DMS 273 (cell line): ENCODE measurements around the gene CCRL2.
"Not testable (repeated sequence)": the region's sequence is repeated elsewhere in the genome, so short reads cannot be mapped to it uniquely, and the experiment has no call there.

Experiments used
- DNase-seq: peaks from one replicate; lab custom pipeline; 2025; ENCODE audit not compliant: unreplicated experiment; lab: John Stamatoyannopoulos, UW

Gene CCRL2

DNA sequence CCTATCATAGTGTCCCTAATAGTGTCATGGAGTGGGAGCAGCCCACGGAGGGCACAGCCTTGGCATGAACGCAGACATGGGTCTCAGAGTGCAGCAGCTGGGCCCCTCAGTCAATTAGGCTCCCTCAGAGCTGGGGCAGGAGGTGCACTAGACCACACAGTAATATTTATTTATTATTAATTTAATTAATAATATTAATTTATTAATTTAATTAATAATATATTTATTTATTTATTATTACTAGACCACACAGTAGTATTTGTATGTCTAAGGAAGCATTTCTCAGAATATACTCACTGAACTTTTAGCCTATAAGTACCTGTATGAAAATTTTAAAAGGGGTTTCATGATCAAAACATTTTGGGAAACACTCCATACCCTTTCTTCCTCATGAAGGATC is 5.5 kb upstream of the CCRL2 start:
- DNase-seq: no peak

DNA sequence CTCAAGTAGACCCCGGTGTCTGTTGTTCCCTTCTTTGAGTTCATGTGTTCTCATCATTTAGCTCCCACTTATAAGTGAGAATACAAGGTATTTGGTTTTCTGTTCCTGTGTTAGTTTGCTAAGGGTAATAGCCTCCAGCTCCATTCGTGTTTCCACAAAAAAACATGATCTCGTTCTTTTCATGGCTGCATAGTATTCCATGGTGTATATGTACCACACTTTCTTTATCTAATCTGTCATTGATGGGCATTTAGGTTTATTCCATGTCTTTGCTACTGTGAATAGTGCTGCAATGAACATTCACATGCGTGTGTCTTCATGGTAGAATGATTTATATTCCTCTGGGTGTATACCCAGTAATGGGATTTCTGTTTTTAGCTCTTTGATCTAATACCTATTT is 4.2 kb upstream of the CCRL2 start:
- not testable (repeated sequence) for DNase-seq

DNA sequence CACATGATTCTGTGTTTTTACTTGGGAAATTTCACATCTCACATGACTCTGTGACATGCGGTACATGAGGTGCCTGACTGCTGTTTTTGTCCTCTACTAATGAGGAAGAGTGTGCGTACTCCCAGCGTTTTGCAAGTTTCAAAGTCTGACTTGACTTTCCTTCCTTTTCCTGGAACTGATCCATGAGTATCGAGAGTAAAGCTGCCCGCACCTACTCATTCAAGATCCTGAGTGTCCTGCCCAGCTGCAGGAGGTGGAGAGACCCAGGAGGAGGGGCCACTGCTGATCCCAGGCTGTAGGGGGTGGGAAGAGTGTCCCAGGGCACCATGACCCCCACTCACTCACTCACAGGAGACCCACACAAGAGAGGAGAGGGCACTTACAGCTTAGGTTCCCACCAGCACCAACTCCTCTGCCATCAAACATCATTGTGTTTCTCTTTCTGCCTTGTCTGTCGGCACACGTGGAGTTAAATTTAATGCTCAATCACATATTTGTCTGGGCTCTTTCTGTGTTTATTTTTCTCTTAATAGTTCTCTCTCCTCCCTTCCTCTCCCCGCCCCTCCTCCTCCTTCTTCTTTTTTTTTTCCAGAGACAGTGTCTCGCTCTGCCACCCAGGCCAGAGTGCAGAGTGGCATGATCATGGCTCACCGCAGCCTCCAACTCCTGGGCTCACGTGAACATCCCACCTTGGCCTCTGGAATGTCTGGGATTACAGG is 1.6 kb upstream of the CCRL2 start:
- DNase-seq: no peak

DNA sequence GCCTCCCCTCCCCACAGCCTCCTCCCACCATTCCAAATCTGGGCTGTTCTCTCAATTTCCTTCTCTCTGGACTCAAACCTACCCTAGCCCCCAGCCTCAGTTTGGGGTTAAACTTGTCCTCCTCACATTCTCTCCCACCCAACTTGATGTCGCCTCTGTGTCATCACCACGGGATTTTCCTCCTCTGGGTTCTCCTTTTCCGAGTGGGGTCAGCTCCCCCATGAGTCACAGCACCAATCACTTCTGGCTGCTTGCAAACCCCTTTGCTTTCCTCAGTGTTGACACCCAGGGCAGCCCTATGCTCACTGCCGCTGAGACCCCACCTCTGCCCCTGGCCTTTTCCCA is 644 bp upstream of the CCRL2 start:
- no peak for DNase-seq

DNA sequence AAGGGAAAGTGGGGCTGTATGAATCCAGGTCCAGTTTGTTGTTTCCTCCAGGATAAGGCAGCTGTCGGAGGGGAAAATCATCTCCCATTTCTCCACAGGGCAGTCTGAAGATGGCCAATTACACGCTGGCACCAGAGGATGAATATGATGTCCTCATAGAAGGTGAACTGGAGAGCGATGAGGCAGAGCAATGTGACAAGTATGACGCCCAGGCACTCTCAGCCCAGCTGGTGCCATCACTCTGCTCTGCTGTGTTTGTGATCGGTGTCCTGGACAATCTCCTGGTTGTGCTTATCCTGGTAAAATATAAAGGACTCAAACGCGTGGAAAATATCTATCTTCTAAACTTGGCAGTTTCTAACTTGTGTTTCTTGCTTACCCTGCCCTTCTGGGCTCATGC is 911 bp downstream of the CCRL2 start:
- no peak for DNase-seq

DNA sequence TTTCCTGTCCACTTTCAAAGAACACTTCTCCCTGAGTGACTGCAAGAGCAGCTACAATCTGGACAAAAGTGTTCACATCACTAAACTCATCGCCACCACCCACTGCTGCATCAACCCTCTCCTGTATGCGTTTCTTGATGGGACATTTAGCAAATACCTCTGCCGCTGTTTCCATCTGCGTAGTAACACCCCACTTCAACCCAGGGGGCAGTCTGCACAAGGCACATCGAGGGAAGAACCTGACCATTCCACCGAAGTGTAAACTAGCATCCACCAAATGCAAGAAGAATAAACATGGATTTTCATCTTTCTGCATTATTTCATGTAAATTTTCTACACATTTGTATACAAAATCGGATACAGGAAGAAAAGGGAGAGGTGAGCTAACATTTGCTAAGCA is 1.8 kb downstream of the CCRL2 start:
- no peak for DNase-seq

DNA sequence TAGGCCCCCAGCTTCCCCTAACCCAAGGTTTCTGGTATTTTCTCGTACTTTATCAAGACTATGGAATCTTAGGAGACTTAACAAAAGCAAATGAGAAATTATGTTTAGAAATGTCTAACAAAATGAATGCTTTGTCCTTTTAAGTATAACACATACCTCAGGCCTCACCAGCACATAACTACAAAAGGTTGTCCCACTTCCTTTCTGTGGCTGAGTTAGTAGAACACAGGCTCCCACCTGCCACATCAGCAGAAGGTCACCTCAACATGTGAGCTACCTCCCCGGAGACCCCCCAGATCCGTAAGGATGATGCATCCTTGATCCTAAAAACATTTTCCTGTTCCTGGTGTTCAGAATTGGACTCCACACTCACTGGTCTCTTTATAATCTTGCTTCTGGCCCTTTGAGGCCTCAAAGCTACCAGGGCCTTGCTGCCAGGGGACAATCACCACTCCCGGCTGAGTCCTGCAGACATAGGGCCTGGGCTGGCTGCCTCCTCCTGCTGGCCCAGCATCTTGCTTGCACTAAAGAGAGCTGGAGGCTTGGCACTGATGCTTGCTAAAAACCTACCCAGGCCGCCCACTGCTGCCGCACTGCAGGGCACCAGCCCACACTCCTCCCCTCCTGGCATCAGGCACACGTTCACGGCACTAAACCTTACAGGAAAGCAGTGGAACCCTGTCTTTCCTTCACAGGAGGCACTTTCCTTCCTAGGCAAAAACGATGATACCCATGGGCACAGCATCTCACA is 2.9 kb downstream of the CCRL2 start:
- DNase-seq: no peak

DNA sequence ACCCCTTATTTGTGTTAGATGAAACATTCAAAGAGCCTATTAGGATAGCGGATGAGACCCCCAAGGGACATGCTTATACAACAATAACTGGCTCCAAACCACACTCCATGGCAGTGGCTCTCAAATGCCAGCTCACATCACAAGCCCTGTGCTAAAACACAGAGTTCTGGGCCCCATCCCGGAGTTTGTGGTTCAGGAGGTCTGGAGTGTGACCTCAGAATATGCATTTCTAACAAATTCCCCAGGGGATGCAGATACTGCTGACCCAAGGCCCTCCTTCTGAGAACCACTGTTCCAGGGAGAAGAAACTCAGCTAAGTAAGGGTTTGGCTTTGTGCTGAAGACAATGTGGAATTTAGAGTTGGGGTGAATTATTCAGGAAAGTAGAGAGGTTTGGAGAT is 3.6 kb downstream of the CCRL2 start:
- no peak for DNase-seq

DNA sequence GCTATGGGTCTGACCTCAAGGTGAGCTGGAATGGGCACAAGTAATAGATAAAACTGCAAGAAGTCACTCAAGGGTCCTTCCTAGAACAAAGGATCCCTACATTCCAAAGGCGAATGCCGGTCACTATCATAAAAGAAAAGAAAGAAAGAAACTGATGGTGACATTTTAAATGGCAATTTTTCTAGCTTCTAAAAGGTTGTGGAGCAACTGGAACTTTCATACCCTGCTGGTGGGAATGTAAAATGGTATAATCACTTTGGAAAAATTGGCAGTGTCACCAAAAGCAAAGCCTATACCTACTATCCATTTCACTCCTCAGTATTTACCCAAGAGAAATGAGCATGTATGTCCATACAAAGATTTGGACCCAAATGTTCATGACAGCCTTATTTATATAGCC is 4.2 kb downstream of the CCRL2 start:
- no peak for DNase-seq

DNA sequence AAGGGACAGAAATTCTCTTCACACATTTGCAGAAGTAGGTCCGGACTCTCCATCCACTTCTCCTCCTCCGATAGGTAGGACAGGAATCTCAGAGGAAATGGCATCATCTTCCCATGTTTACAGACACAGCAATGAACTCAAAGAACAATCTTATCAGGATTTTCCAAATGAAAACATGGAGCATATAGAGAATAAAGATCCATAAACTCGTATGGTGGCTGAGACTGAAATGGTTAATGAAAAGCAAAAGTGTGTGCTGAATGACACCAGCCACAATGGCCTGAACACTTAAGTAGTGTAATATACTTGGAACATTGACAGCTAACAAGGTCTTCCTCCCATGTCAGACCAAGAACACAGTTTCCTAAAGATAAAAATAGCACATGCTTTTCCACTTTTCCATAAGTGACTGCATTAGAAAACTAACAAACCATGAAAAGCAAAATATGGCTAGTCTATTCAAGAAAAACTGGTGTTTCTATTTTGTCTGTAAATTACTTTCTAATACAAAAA is 5.8 kb downstream of the CCRL2 start:
- DNase-seq: no peak

DNA sequence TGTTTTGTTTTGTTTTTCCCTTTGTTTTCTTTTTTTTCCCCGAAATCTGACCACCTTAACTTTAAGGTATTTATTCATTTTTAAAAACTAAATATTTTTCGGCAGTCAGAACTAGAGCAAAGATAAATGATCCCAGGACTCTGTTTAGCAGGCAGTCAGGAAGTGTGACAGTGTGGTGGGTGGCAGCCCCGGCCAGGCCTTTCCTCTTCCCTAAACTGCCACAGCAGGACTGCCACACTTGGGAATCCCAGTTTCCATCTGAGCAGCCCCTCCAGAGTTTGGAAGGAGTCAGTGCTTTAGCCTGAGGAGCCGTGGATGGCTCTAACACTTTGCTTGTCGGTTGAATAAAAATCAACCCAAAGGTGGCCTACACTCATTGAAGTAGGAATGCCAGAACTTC is 6.9 kb downstream of the CCRL2 start:
- DNase-seq: no peak

DNA sequence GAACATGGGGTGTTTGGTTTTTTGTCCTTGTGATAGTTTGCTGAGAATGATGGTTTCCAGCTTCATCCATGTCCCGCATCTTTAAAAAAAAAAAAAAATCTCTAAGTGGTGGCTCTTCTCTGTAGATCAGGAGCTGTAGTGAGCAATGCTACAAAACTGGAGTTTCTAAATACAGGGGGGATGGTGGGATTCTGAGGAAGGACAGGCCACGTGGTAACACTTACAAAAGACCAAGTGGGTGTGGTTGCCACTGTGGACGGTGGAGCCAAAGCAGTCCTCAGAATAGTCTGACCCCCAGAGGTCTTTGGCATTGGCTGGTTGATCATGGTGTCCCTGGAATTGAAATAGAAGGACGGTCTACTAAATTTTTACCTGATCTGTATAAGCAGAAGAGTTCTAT is 7.7 kb downstream of the CCRL2 start:
- no peak for DNase-seq

DNA sequence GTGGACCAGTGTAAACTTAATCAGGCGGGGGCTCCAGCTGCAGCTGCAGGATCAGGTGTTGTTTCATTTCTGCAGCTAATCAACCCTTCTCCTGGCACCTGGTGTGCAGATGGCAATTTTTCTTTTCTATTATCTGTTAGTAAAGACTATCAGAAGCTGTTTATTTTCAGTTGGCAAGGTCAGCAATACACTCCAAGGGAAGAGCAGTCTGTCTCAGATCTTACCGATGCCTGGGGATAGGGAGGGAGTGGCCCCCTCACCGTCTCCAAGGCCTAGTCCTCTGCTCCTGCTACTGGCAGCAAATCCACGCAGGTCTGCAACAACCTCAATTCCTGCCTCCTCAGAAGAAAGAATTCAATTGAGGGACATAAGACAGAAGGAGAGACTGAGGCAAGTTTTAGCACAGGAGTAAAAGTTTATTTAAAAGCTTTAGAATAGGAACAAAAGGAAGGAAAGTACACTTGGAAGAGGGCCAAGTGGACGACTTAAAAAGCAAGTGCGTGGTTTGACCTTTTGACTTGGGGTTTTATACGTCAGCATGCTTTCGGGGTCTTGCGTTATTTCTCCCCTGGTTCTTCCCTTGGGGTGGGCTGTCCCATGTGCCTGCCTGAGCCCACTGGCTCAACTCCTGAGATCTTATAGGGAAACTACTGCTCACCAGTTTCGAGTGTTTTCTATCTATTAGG is 9.2 kb downstream of the CCRL2 start:
- peak; percentile 30 for DNase-seq

DNA sequence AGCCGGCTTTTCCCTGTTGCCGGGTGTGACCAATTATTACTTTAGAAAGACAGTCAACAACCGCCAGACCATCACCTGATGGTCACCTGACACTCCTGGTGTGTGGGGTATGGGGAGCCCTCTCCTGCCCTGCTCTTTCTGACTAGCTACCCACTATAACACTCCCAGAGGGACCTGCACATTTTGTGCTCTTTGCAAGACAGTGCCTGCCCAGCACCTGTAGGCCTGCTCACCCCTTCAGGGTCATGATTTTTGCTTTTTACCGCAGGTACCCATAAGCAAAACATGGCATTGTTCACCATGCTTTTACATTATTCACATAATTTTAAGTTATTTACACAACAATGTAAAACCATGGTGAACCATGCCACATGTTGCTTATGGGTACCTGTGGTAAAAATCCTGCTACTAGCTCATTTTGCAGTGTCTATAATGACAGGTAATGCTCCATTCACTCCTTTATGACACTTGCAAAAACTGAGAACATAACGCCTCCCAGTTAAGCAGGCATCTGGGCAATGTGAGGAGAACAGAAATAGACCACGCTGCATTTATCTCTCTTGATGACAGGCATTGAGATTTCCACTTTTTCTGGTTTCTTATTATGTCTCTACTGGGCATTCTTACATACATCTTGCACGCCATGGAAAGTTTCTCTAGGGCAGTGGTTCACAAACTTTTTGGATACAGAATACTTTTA is 9.9 kb downstream of the CCRL2 start:
- DNase-seq: no peak

DNA sequence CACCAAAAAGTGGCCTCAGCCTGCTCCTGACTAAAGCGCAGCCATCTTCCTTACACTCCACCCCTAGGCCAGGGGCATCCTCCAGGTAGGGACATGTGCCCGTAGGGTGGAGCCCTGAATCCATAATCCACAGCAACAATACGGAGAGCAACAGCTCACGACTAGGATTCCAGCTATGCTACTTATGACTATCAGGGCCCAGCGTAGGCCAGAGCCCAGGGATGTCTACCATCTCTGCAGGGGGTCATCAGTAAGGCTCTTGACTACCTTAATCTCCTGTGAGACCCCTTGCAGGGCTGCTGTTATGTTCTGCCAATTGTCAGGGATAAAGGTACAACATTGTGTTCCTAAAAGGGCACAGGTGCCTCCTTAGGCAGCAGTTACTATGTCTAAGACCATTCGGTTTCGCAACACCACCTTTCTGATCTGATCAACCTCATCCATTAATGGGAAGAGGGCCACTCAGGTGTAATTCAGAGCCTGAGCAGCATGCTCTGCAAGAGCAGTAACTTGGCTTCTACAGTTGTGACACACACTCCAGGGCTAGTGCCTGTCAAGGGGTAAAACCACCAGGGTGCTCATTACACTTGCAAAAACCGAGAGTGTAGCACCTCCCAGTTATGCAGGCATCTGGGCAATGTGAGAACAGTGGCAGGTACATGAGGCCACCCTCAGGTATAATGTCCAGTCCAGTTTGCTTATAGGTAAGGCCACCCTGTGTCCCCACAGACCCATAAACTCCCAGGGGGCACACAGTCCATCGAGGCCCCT is 11.0 kb downstream of the CCRL2 start:
- DNase-seq: no peak

DNA sequence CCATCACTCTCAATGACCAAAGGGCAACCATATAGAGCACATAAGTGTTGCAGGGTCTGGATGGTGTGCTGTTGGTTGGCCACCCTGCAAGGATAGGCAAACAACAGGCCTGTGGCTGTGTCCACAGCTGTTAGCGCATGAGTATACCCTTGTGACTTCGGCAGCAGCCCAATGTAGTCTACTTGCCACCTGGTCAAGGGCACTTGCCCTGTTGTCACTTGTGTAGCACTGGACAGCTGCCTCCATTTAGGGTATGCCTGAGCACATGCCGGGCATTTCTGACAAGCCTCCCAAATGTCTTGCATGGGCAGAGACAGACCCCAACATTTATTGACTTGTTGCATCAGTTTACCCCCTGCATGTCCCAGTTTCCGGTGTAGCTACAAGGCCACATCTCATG is 12.8 kb downstream of the CCRL2 start:
- no peak for DNase-seq

DNA sequence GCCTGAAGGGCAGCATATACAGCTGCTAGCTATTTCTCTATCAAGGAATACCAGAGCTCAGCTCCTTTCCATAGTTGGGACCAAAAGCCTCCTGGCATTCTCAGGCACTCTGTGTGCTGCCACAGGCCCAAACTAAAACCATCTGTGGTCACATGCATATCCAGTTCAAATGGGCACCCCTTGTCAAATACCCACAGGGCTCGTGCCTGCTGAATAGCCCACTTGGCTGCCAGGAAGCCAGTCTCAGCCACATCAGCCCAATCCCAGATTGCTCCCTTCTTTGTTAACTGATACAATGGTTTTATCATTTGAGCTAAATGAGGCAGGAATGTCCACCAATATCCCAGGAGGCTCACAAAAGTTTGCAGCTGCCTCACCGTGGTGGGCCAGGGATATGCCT is 13.9 kb downstream of the CCRL2 start:
- DNase-seq: no peak

DNA sequence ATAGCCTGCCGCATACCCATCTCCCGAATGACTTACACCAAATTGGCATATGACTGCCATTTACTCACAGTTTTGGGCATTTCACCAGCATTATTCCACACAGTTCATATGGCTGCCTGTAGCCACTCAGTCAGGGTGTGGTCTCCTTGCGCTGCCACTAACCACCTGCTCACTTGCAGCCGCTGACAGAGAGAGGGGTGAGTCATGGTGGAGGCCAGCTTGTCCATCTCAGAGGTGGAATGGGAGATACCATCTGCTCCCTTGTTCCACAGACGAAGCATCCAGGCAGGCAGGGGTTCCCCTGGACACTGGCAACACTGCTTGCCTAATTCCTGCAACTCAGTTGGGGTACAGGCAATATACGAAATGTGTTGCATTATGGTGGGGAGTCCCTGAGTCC is 15.6 kb downstream of the CCRL2 start:
- peak; percentile 66 for DNase-seq

DNA sequence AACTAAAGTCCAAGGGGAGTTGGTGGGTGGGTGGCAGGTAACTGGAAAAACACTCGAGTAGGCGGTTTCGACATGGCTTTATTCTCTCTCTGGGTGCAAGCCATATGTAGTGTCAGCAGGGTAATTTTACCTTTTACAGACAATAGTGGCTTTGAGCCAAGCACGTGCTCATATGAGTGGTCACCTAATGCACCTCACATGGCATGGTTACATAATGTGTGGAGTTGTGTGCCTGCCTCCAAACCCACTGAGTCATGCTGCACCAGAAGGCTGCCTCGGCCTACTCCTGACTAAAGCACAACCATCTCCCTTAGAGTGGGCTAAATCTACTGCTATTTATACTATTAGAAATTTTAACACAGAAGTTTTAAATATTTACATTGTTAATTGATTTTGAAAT is 16.5 kb downstream of the CCRL2 start:
- DNase-seq: peak; percentile 20

DNA sequence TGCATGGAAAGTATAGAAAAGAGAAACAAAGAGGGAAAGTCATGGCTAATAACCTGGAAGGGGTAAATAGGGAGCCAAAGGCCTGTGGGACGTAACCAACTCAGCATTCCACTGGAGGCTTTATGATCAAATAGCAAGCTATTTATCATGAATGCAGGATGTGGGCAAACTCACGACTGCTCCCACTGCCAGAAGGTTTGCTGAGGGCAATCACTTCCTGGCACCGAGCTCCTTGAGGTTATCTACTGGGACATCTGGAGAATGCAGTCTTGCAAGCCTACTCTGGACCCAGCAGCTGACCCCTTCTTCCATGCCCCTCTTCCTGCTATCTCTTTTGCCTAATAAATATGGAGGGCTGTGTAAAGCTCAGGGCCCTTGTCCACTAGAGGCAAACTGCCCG is 19.4 kb downstream of the CCRL2 start:
- DNase-seq: not testable (repeated sequence)

DNA sequence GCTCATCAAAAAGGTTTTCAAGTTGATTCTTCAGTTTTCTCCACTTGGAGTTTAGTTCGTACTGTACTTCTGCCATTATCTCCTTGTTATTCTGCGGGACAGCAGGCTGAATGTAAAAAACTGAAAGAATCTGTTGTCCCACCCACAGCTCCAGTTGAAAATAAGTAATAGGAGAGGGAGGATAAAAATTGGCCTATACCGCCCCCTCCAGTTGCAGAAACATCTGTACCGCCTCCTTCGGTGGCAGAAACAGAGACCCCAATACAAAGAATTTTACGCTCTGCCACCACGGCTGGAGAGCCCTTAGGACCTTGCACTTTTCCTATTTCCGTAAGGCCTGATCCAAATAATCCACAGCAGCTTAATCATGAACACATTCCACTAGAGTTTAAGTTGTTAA is 20.3 kb downstream of the CCRL2 start:
- DNase-seq: peak; percentile 7
